HUES6 (cell line): Measurements from ENCODE around the gene IDUA.
"Not testable (repeated sequence)": the region's sequence is repeated elsewhere in the genome, so short reads cannot be mapped to it uniquely, and the experiment has no call there.

Source experiments
- H3K27ac ChIP-seq: 2 replicates; pipeline ENCODE4 v1.7.0; 2013; ENCODE audit warnings: low read depth, mild to moderate bottlenecking, low read length, inconsistent platforms
- H3K27me3 ChIP-seq: 2 replicates; pipeline ENCODE4 v1.6.1; 2013; ENCODE audit warnings: low read length; ENCODE audit not compliant: control insufficient read depth, insufficient read depth
- H3K36me3 ChIP-seq: 2 replicates; pipeline ENCODE4 v1.6.1; 2013; ENCODE audit warnings: low read length; ENCODE audit not compliant: control insufficient read depth, insufficient read depth
- H3K4me1 ChIP-seq: 2 replicates; pipeline ENCODE4 v1.6.1; 2013; ENCODE audit warnings: low read length; ENCODE audit not compliant: control insufficient read depth, insufficient read depth
- H3K4me3 ChIP-seq: 2 replicates; pipeline ENCODE4 v1.5.1; 2013; ENCODE audit warnings: low read depth, low read length
- H3K9ac ChIP-seq: one replicate; pipeline ENCODE4 v1.6.1; 2013; ENCODE audit warnings: mild to moderate bottlenecking, low read length
- H3K9me3 ChIP-seq: 2 replicates; pipeline ENCODE4 v1.6.1; 2013; ENCODE audit warnings: low read depth, low read length; ENCODE audit not compliant: control insufficient read depth, insufficient read depth

IDUA gene

DNA sequence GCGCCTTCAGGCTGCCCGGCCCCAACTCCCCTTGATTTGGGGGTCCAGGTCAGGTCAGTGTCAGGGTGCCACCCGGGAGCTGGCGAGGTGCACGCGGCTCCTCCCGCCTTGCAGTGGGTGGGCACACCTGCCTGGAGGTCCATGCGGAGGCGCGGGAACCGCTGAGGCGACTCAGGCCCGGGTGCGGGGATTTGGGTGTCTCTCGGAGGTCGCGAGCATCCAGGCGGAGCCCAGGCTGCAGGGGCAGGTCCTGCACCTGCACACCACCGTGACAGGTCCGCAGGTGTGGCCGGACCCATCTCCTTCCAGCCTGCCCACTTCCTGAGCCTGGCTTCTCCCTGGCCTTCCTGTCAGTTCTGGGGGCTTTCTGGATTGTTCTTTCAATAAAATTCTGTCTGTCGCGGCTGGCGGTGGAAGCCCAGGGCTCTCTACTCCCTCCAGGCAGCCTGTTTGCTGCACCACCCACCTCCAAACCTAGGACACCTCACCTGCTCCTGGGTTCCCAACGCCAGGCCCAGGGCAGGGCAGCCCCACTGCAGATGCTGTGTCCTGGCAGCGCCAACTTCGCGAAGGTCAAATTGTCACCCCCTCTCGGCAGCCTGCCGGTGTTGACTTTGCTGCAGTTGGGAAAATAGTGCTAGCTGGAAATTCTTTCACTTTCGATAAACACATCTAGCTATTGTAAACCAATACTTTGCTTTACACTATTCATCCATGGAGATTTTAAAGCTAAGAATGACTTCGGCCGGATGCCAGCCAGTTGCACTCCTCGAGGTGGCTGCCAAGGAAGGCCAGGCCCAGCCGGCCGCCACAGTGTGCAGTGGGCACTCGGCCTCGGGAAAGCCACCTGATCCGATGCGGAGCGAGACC is 60.5 kb downstream of the IDUA start:
- H3K27ac ChIP-seq = no peak overlapping the region
- H3K36me3 ChIP-seq = no peaks in the 10 kb centered on the region
- no peak overlapping the region for H3K9ac ChIP-seq
- H3K27me3 ChIP-seq = peaks cover 68% of the 10 kb centered on the region
- peaks cover 26% of the 10 kb centered on the region for H3K4me1 ChIP-seq
- H3K4me3 ChIP-seq = no peak overlapping the region
- H3K9me3 ChIP-seq = no peaks in the 10 kb centered on the region

DNA sequence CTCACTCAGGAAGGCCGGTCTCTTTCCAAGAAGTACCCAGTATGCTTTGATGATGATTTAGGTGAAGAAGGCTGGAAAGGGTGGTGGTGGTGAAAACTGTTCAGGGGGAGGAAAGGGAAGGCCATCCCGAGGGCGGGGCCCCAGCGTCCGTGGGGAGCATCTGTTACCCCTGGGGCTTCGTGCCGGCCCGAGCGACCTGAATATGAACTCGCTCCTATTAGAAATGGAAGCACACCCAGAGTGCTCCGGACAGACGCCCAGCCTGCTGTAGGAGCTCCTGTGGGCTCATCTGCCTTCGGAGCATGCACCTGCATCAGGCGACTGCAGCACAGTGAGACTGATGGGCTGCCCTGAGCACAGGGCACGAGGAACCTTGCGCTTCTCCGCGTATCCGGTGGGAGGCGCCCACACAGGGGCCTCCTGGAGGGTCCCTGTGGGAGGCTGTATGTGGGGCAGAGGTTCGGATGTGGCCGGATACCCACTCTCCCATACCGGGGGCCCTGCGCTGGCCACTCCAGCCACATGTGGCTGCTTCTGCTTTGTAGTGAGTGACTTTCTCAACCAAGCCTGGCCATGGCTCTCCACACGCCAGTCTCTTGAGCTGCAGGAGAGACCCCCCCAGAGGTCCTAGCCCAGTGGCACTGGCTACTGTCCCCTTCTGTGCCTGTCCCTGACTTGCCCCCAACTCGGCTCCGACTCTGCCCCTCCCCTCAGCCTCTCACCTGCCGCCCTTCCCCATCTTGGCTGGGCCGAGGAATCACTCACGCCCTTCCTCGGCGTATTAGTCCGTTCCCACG is 61.3 kb downstream of the IDUA start:
- Histone ChIP-seq H3K4me3 (no peak overlapping the region), H3K9me3 (no peaks in the 10 kb centered on the region), H3K4me1 (peaks cover 24% of the 10 kb centered on the region), H3K9ac (no peak overlapping the region), H3K27ac (no peak overlapping the region), H3K36me3 (no peaks in the 10 kb centered on the region), H3K27me3 (peaks cover 77% of the 10 kb centered on the region)

DNA sequence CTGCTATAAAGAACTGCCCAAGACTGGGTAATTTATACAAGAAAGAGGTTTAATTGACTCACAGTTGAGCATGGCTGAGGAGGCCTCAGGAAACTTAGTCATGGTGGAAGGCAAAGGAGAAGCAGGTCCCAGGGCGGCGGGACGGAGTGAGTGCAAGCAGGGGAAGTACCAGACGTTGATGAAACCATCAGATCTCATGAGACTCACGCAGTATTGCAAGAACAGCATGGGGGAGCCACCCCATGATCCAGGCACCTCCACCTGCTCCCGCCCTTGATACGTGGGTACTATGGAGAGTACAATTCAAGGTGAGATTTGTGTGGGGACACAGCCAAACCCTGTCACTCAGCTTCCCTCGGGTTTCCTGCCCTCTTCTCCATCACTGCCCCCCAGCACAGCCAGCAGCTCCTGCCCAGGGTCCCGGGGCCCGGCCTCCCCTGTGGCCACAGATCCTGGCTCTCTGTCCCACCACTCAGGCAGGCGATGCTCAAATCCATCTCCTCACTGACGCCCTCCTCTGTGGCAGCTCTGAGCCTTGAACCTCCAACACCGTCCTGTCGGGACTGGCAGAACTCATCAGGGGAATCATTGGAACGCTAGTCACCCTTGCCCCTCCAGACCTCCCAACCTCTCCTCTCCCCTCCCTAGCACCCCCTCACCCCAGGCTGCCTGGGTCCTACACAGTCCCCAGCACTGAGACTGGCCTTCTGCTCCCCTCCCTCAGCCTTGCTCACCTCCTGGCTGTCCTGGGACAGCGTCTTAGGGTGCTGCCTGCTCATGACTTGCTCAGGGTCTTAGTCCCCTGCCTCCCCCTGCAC is 62.1 kb downstream of the IDUA start:
- Histone ChIP-seq H3K4me3 (no peak overlapping the region), H3K4me1 (peaks cover 17% of the 10 kb centered on the region), H3K27me3 (peaks cover 83% of the 10 kb centered on the region), H3K27ac (no peak overlapping the region), H3K9ac (no peak overlapping the region), H3K9me3 (no peaks in the 10 kb centered on the region), H3K36me3 (no peaks in the 10 kb centered on the region)

DNA sequence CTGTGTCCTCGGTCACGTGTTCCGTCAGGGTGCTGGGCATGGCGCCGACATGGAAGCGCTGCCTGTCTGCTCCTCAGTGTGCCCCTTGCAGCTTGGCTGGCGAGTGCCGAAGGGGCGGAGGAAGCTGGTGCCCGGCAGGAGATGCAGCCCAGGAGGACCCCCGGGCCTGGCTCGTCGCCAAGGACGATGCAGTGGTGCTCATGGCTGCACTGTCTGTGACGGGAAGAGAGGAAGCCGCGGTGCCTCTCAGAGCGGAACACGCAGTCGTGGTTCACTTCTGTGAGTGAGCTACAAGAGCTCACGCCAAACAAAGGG is 62.7 kb downstream of the IDUA start:
- Histone ChIP-seq H3K4me3 (no peak overlapping the region), H3K36me3 (no peaks in the 10 kb centered on the region), H3K4me1 (peaks cover 11% of the 10 kb centered on the region; the same call in 1 of the 2 replicates), H3K9me3 (no peaks in the 10 kb centered on the region), H3K27ac (no peak overlapping the region), H3K9ac (no peak overlapping the region), H3K27me3 (peaks cover 78% of the 10 kb centered on the region)

DNA sequence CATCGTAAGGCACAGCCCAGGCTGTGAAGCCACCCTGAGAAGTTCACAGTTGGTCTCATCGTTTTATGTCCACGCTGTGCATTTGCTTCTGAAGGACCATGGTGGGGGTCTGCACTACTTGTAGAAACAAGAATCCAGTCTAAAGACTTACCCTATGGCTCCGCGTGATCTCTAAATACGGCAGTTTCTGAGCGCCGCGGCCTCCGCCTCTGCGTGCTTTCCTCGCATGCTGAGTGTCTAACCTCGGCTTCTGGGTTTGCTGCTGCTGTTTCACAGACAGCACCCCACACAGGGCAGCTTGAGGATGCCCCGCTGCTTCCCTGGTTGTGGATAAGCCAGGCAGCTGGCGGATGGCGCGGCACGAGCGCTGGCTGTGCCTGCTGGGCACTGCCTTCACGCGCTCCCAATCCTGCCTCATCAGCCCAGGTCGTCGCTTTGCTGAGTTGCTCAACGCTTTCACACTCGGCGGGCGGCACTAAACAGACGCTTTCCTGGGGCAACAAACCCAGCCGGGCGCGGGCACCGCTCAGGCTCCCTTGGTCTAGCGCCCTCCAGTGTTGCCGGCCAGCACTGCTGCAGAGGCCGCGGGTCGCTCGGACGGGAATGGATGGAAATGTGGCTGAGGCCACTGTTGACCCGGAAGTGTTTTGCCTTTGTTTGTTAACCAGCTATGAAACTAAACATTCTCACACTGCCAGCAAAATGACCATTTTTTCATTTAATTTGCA is 63.8 kb downstream of the IDUA start:
- no peaks in the 10 kb centered on the region for H3K36me3 ChIP-seq
- H3K27ac ChIP-seq = no peak overlapping the region
- H3K9me3 ChIP-seq = no peaks in the 10 kb centered on the region
- no peak overlapping the region for H3K4me3 ChIP-seq
- peaks cover 77% of the 10 kb centered on the region for H3K27me3 ChIP-seq
- no peak overlapping the region for H3K9ac ChIP-seq
- H3K4me1 ChIP-seq = peaks cover 5% of the 10 kb centered on the region; the same call in 1 of the 2 replicates

DNA sequence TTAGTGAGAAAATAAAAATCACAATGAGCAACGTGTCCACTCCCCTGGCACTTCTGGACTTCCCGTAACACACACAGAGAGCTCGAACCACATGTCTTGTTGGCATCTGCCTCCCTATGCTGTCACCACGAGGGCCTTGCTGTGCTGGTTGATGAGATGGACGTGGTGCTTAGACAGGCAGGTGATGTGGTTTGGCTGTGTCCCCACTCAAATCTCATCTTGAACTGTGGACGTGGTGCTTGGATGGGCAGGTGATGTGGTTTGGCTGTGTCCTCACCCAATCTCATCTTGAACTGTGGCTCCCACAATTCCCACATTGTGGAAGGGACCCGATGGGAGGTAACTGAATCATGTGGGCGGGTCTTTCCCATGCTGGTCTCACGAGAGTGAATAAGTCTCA is 64.6 kb downstream of the IDUA start:
- Histone ChIP-seq H3K9me3 (no peaks in the 10 kb centered on the region), H3K4me1 (peaks cover 4% of the 10 kb centered on the region; the same call in 1 of the 2 replicates), H3K27ac (no peak overlapping the region), H3K4me3 (no peak overlapping the region), H3K27me3 (peaks cover 85% of the 10 kb centered on the region), H3K36me3 (no peaks in the 10 kb centered on the region), H3K9ac (no peak overlapping the region)

DNA sequence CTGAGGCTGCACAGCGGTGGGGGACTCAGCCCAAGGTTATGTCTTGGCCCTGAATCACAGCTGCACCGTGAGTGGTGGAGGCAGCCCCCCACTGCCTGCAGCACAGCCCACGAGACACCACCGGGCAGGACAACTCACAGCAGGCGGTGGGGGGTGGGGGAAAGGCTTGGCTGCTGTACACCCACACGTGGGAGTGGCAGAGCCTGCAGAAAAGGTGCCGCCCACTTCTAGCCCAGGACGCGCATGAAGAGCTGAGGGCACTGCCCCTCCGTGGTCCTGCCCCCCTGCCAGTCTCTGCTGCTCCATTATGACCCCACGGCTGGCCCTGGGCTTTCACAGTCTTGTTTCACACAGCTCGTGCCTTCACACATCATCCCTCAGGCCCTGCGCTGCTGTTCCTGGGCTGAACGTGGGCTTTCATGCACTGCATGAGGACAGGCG is 65.4 kb downstream of the IDUA start:
- H3K27ac ChIP-seq = no peak overlapping the region
- peaks cover 4% of the 10 kb centered on the region; the same call in 1 of the 2 replicates for H3K4me1 ChIP-seq
- H3K27me3 ChIP-seq = peaks cover 84% of the 10 kb centered on the region
- H3K9me3 ChIP-seq = no peaks in the 10 kb centered on the region
- no peaks in the 10 kb centered on the region for H3K36me3 ChIP-seq
- no peak overlapping the region for H3K9ac ChIP-seq
- no peak overlapping the region for H3K4me3 ChIP-seq

DNA sequence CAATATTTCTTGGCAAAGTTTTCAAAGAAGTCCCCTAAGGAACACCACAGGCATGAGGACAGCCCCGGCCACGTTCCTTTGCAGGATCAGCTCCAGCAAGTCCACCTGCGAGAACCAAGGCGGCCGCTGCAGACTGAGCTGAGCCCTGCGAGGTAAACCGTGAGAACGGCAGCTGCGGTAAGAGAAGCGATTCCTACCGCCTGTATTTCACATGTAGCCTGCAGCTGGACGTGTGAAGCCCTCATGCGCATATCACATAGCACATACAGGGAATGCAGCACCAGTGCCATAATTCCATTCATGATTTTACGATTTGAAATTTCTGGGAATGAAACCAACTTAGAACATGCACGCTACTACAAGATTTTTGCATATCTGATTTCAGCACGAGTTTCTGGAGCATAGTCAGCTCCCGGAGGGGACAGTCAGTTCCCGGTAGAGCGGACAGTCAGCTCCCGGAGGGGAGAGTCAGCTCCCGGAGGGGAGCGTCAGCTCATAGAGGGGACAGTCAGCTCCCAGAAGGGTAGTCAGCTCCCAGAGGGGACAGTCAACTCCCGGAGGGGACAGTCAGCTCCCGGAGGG is 66.3 kb downstream of the IDUA start:
- peaks cover 4% of the 10 kb centered on the region; the same call in 1 of the 2 replicates for H3K4me1 ChIP-seq
- H3K9ac ChIP-seq = no peak overlapping the region
- H3K4me3 ChIP-seq = no peak overlapping the region
- H3K27me3 ChIP-seq = peaks cover 80% of the 10 kb centered on the region
- H3K27ac ChIP-seq = no peak overlapping the region
- H3K36me3 ChIP-seq = no peaks in the 10 kb centered on the region
- H3K9me3 ChIP-seq = no peaks in the 10 kb centered on the region

DNA sequence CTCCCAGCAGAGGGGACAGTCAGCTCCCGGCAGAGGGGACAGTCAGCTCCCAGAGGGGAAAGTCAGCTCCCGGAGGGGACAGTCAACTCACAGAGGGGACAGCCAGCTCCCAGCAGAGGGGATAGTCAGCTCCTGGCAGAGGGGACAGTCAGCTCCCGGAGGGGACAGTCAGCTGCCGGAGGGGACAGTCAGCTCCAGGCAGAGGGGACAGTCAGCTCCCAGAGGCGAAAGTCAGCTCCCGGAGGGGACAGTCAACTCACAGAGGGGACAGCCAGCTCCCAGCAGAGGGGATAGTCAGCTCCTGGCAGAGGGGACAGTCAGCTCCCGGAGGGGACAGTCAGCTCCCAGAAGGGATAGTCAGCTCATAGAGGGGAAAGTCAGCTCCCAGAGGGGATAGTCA is 67.0 kb downstream of the IDUA start:
- H3K27ac ChIP-seq, H3K4me1 ChIP-seq, H3K9ac ChIP-seq, H3K9me3 ChIP-seq, H3K36me3 ChIP-seq, H3K4me3 ChIP-seq: not testable (repeated sequence)
- peaks cover 79% of the 10 kb centered on the region for H3K27me3 ChIP-seq
